HepG2 (cell line): Measurements from ENCODE around the gene ENDOU. TPM values are rescaled to one million over a fixed set of nuclear protein-coding genes. Genes with fewer than 3 reads are reported as not detected.

Experiments used
- ARNT ChIP-seq: fragments of 450-650 bp; IDR thresholded peaks from 2 replicates; pipeline ENCODE4 v1.6.1; 2017
- E2F1 ChIP-seq: sonication (generic); formaldehyde crosslinking; IDR thresholded peaks from 2 replicates; pipeline ENCODE4 v1.5.0; 2020; ENCODE audit warnings: missing genetic modification reagents
- ERF ChIP-seq: IDR thresholded peaks from 2 replicates; pipeline ENCODE4 v1.6.1; 2018; ENCODE audit warnings: missing biosample characterization, missing genetic modification reagents
- HOXA3 ChIP-seq: sonication (generic); formaldehyde crosslinking; IDR thresholded peaks from 2 replicates; pipeline ENCODE4 v1.5.0; 2020; ENCODE audit warnings: missing genetic modification reagents
- IRF2 ChIP-seq: IDR thresholded peaks from 2 replicates; pipeline ENCODE4 v1.6.1; 2018; ENCODE audit warnings: missing genetic modification reagents, missing compliant biosample characterization
- JARID2 ChIP-seq: sonication (generic); formaldehyde crosslinking; IDR thresholded peaks from 2 replicates; pipeline ENCODE4 v1.8.1; 2023; ENCODE audit warnings: missing genetic modification reagents, inconsistent platforms; ENCODE audit not compliant: insufficient replicate concordance
- KLF11 ChIP-seq: IDR thresholded peaks from 2 replicates; pipeline ENCODE4 v1.6.1; 2016; ENCODE audit warnings: missing compliant biosample characterization
- MED1 ChIP-seq: sonication (generic); formaldehyde crosslinking; IDR thresholded peaks from 2 replicates; pipeline ENCODE4 v1.4.0; 2020; ENCODE audit warnings: missing genetic modification reagents
- NCOA5 ChIP-seq: sonication (generic); formaldehyde crosslinking; IDR thresholded peaks from 2 replicates; pipeline ENCODE4 v1.4.0; 2020; ENCODE audit warnings: missing genetic modification reagents
- NR0B2 ChIP-seq: sonication (generic); formaldehyde crosslinking; IDR thresholded peaks from 2 replicates; pipeline ENCODE4 v1.4.0; 2020; ENCODE audit warnings: mild to moderate bottlenecking, missing genetic modification reagents
- NRL ChIP-seq: sonication (generic); formaldehyde crosslinking; IDR thresholded peaks from 2 replicates; pipeline ENCODE4 v1.5.0; 2020; ENCODE audit warnings: missing genetic modification reagents, mild to moderate bottlenecking, moderate library complexity, borderline replicate concordance
- PATZ1 ChIP-seq: sonication (generic); formaldehyde crosslinking; IDR thresholded peaks from 2 replicates; pipeline ENCODE4 v1.4.0; 2020; ENCODE audit warnings: missing genetic modification reagents
- PHF20 ChIP-seq: sonication (generic); formaldehyde crosslinking; IDR thresholded peaks from 2 replicates; pipeline ENCODE4 v1.5.0; 2020; ENCODE audit warnings: mild to moderate bottlenecking, missing genetic modification reagents
- SKI ChIP-seq: fragments of 450-650 bp; IDR thresholded peaks from one replicate; pipeline ENCODE4 v1.6.1; 2018; ENCODE audit warnings: mild to moderate bottlenecking; ENCODE audit not compliant: partially characterized antibody
- SMAD9 ChIP-seq: sonication (generic); formaldehyde crosslinking; IDR thresholded peaks from 2 replicates; pipeline ENCODE4 v1.5.1; 2020; ENCODE audit warnings: mild to moderate bottlenecking, missing genetic modification reagents
- SOX5 ChIP-seq: IDR thresholded peaks from 2 replicates; pipeline ENCODE4 v1.6.1; 2016; ENCODE audit warnings: borderline replicate concordance
- ZBTB33 ChIP-seq: sonication (generic); formaldehyde crosslinking; IDR thresholded peaks from 2 replicates; pipeline ENCODE4 v1.4.0; 2020; ENCODE audit warnings: missing genetic modification reagents
- ZBTB39 ChIP-seq: sonication (generic); formaldehyde crosslinking; IDR thresholded peaks from 2 replicates; pipeline ENCODE4 v1.5.0; 2020; ENCODE audit warnings: missing genetic modification reagents
- ZNF317 ChIP-seq: sonication (generic); formaldehyde crosslinking; IDR thresholded peaks from 2 replicates; pipeline ENCODE4 v1.5.0; 2020; ENCODE audit warnings: mild to moderate bottlenecking, missing genetic modification reagents
- ZNF431 ChIP-seq: sonication (generic); formaldehyde crosslinking; IDR thresholded peaks from 2 replicates; pipeline ENCODE4 v1.9.0; 2022; ENCODE audit warnings: missing genetic modification reagents, low read depth, mild to moderate bottlenecking, borderline replicate concordance
- ZNF564 ChIP-seq: sonication (generic); formaldehyde crosslinking; IDR thresholded peaks from 2 replicates; pipeline ENCODE4 v1.8.1; 2023; ENCODE audit warnings: mild to moderate bottlenecking, missing genetic modification reagents
- ZNF790 ChIP-seq: sonication (generic); formaldehyde crosslinking; IDR thresholded peaks from 2 replicates; pipeline ENCODE4 v1.8.0; 2022; ENCODE audit warnings: missing genetic modification reagents, mild to moderate bottlenecking, borderline replicate concordance
- polyA plus RNA-seq, 8 experiments: library from polyadenylated mRNA; depleted of rRNA in 3 of 8; stranded (reverse) in 7 of 8; unstranded in 1 of 8; fragments of >200 nt; fragmentation: Illumina TruSeq in 4 of 8; extraction: Trizol in 4 of 8; gene quantifications; 2 replicates each; pipeline versions ENCODE4 v1.2.1 to v1.2.3, GENCODE V29; 2011 to 2016; ENCODE audit warnings: low read depth in 4 of 8, missing spikeins in 1 of 8, mixed read lengths in 1 of 8; ENCODE audit not compliant: insufficient read depth in 1 of 8
- total RNA-seq, 5 experiments: library from RNA; depleted of rRNA; stranded (reverse); fragments of >200 nt; fragmentation: Illumina TruSeq; extraction: Trizol; gene quantifications; 2 replicates each; pipeline ENCODE4 v1.2.3, GENCODE V29; 2016; ENCODE audit warnings: low read depth in 1 of 5

The ENDOU gene
- total and polyA plus RNA-seq, 2 of the 13 experiments (the other 11 are each of a cell fraction or from before 2014, with no cell fraction given): not detected

- TF ChIP-seq SMAD9 (CRISPR knock-in tag) (no peak), PHF20 (no peak), KLF11 (CRISPR knock-in tag) (no peak), PATZ1 (CRISPR knock-in tag) (peak; percentile 92), ZBTB33 (CRISPR knock-in tag) (no peak), ZNF564 (CRISPR knock-in tag) (no peak), ZNF790 (CRISPR knock-in tag) (no peak), ZNF317 (CRISPR knock-in tag) (no peak), ARNT (no peak), ZNF431 (CRISPR knock-in tag) (no peak), MED1 (CRISPR knock-in tag) (no peak), IRF2 (CRISPR knock-in tag) (0 out of 2 replicates have a peak, but pooled peaks have one; percentile 31), SKI (no peak), SOX5 (CRISPR knock-in tag) (no peak), E2F1 (no peak), NCOA5 (CRISPR knock-in tag) (no peak), NRL (CRISPR knock-in tag) (no peak), NR0B2 (no peak; the same call in 1 of the 2 replicates), HOXA3 (CRISPR knock-in tag) (0 out of 2 replicates have a peak, but pooled peaks have one; percentile 9), ZBTB39 (CRISPR knock-in tag) (0 out of 2 replicates have a peak, but pooled peaks have one; percentile 61), ERF (no peak), JARID2 (CRISPR knock-in tag) (no peak)
Measured at GRCh38 chr12:47758834-47759690, 33.8 kb upstream of the ENDOU start, which contains the start of gene RAPGEF3 (continued).
